ENCODE data around the gene IL22RA1. TPM values are rescaled to one million over a fixed set of nuclear protein-coding genes. Genes with fewer than 3 reads are reported as not detected.
A peak's percentile ranks its signal among the peaks of the same experiment; 100 is the strongest.

The IL22RA1 gene
- total and polyA plus RNA-seq, 2 experiments from 2014 or later, result 0.21 TPM; not detected in 1

- DNase-seq, result no peak
- Histone ChIP-seq H3K9me3 (ENCODE audit: low read depth) (no peaks in the 10 kb centered on the region), H3F3A (ENCODE audit: insufficient read depth) (peaks cover 3% of the 10 kb centered on the region; the same call in 1 of the 2 replicates), H3K9me2 (ENCODE audit: insufficient read depth) (no peaks in the 10 kb centered on the region), H3K27me3 (replicated peaks; ENCODE audit: insufficient read depth) (peaks cover 18% of the 10 kb centered on the region), H2AFZ (no peak overlapping the region), H4K20me1 (ENCODE audit: insufficient read depth) (no peaks in the 10 kb centered on the region), H3K4me2 (ENCODE audit: unreplicated experiment) (no peak overlapping the region), H3K36me3 (ENCODE audit: low read depth) (no peaks in the 10 kb centered on the region), H3K9ac (no peak overlapping the region), H3K4me1 (ENCODE audit: insufficient read depth) (peaks cover 9% of the 10 kb centered on the region), H3K79me2 (ENCODE audit: insufficient read depth) (no peaks in the 10 kb centered on the region), H3K27ac (no peak overlapping the region), H3K4me3 (no peak overlapping the region)
- WGBS, 2 experiments (ENCODE audit: low coverage in 1 of 2, low lambda C conversion rate in 2 of 2, missing lambda C conversion rate in 2 of 2), result 53 to 56% methylated on average over 12 of the region's 12 CpGs
- in situ Hi-C loops (cut with MboI), result no loop called here
- TF ChIP-seq EZH2phosphoT487 (IDR thresholded peaks at IDR 0.05; ENCODE audit: insufficient read depth, low read depth), result no peak
- no peak for TF ChIP-seq EZH2 (IDR thresholded peaks at IDR 0.05; ENCODE audit: insufficient read depth, poor library complexity, severe bottlenecking)
Measured at GRCh38 chr1:24151175-24151533, 8.2 kb upstream of the IL22RA1 start.

- in situ Hi-C loops (cut with MboI), result no loop called here
- Histone ChIP-seq H2AFZ (peak overlapping the region; percentile 66), H3K79me2 (ENCODE audit: insufficient read depth) (no peaks in the 10 kb centered on the region), H4K20me1 (ENCODE audit: insufficient read depth) (no peaks in the 10 kb centered on the region), H3K27ac (no peak overlapping the region), H3K9me3 (ENCODE audit: low read depth) (no peaks in the 10 kb centered on the region), H3K36me3 (ENCODE audit: low read depth) (no peaks in the 10 kb centered on the region), H3K4me2 (ENCODE audit: unreplicated experiment) (peak overlapping the region; percentile 81), H3K27me3 (replicated peaks; ENCODE audit: insufficient read depth) (peaks cover 18% of the 10 kb centered on the region), H3F3A (ENCODE audit: insufficient read depth) (peaks cover 3% of the 10 kb centered on the region; the same call in 1 of the 2 replicates), H3K4me1 (ENCODE audit: insufficient read depth) (peaks cover 9% of the 10 kb centered on the region), H3K9ac (peak overlapping the region; percentile 24; the same call in 1 of the 2 replicates), H3K9me2 (ENCODE audit: insufficient read depth) (no peaks in the 10 kb centered on the region), H3K4me3 (peak overlapping the region; percentile 64)
- DNase-seq, result peak; percentile 84
- 13 to 14% methylated on average over 35 to 36 of the region's 36 CpGs for WGBS, 2 experiments (ENCODE audit: low coverage in 1 of 2, low lambda C conversion rate in 2 of 2, missing lambda C conversion rate in 2 of 2)
- TF ChIP-seq EZH2 (IDR thresholded peaks at IDR 0.05; ENCODE audit: insufficient read depth, poor library complexity, severe bottlenecking) (no peak), EZH2phosphoT487 (IDR thresholded peaks at IDR 0.05; ENCODE audit: insufficient read depth, low read depth) (no peak)
Measured at GRCh38 chr1:24150234-24151174, 7.6 kb upstream of the IL22RA1 start.

- H3K9me2 ChIP-seq (ENCODE audit: insufficient read depth), result no peaks in the 10 kb centered on the region
- H3F3A ChIP-seq (ENCODE audit: insufficient read depth), result peaks cover 3% of the 10 kb centered on the region; the same call in 1 of the 2 replicates
- H3K9ac ChIP-seq, result peak overlapping the region; percentile 24; the same call in 1 of the 2 replicates
- peaks cover 9% of the 10 kb centered on the region for H3K4me1 ChIP-seq (ENCODE audit: insufficient read depth)
- peak overlapping the region; percentile 66 for H2AFZ ChIP-seq
- peak overlapping the region; percentile 81 for H3K4me2 ChIP-seq (ENCODE audit: unreplicated experiment)
- in situ Hi-C loops (cut with MboI), result no loop called here
- no peaks in the 10 kb centered on the region for H3K9me3 ChIP-seq (ENCODE audit: low read depth)
- peak overlapping the region; percentile 64 for H3K4me3 ChIP-seq
- TF ChIP-seq EZH2 (IDR thresholded peaks at IDR 0.05; ENCODE audit: insufficient read depth, poor library complexity, severe bottlenecking) (no peak), EZH2phosphoT487 (IDR thresholded peaks at IDR 0.05; ENCODE audit: insufficient read depth, low read depth) (no peak)
- H4K20me1 ChIP-seq (ENCODE audit: insufficient read depth), result no peaks in the 10 kb centered on the region
- H3K27ac ChIP-seq, result no peak overlapping the region
- no peaks in the 10 kb centered on the region for H3K79me2 ChIP-seq (ENCODE audit: insufficient read depth)
- H3K36me3 ChIP-seq (ENCODE audit: low read depth), result no peaks in the 10 kb centered on the region
- 19 to 24% methylated on average over 5 of the region's 5 CpGs for WGBS, 2 experiments (ENCODE audit: low coverage in 1 of 2, low lambda C conversion rate in 2 of 2, missing lambda C conversion rate in 2 of 2)
- peaks cover 18% of the 10 kb centered on the region for H3K27me3 ChIP-seq (replicated peaks; ENCODE audit: insufficient read depth)
- DNase-seq, result peak; percentile 94
Measured at GRCh38 chr1:24149866-24150233, 6.9 kb upstream of the IL22RA1 start.

- peaks cover 18% of the 10 kb centered on the region for H3K27me3 ChIP-seq (replicated peaks; ENCODE audit: insufficient read depth)
- no peak overlapping the region for H3K4me3 ChIP-seq
- H3K27ac ChIP-seq, result no peak overlapping the region
- no peak overlapping the region for H3K4me2 ChIP-seq (ENCODE audit: unreplicated experiment)
- H3K9ac ChIP-seq, result no peak overlapping the region
- H3K9me2 ChIP-seq (ENCODE audit: insufficient read depth), result no peaks in the 10 kb centered on the region
- H4K20me1 ChIP-seq (ENCODE audit: insufficient read depth), result no peaks in the 10 kb centered on the region
- no peaks in the 10 kb centered on the region for H3K79me2 ChIP-seq (ENCODE audit: insufficient read depth)
- in situ Hi-C loops (cut with MboI), result no loop called here
- no peak for DNase-seq
- no peaks in the 10 kb centered on the region for H3K9me3 ChIP-seq (ENCODE audit: low read depth)
- H3K4me1 ChIP-seq (ENCODE audit: insufficient read depth), result peaks cover 9% of the 10 kb centered on the region
- H2AFZ ChIP-seq, result no peak overlapping the region
- H3K36me3 ChIP-seq (ENCODE audit: low read depth), result no peaks in the 10 kb centered on the region
- WGBS, 2 experiments (ENCODE audit: low coverage in 1 of 2, low lambda C conversion rate in 2 of 2, missing lambda C conversion rate in 2 of 2), result 76 to 79% methylated on average over 6 of the region's 6 CpGs
- TF ChIP-seq EZH2phosphoT487 (IDR thresholded peaks at IDR 0.05; ENCODE audit: insufficient read depth, low read depth), result no peak
- TF ChIP-seq EZH2 (IDR thresholded peaks at IDR 0.05; ENCODE audit: insufficient read depth, poor library complexity, severe bottlenecking), result no peak
- H3F3A ChIP-seq (ENCODE audit: insufficient read depth), result peaks cover 3% of the 10 kb centered on the region; the same call in 1 of the 2 replicates
Measured at GRCh38 chr1:24147816-24148215, 4.9 kb upstream of the IL22RA1 start.
